CD4-positive, alpha-beta T cell (primary cell): ENCODE measurements around the gene RETSAT. TPM values are rescaled to one million over a fixed set of nuclear protein-coding genes. Genes with fewer than 3 reads are reported as not detected.

Source experiments
- ATAC-seq: fragments of 200-7000 bp; cut with Tn5 transposase; one replicate; pipeline ENCODE4 v1.10.0; 2022; ENCODE audit warnings: mild to moderate bottlenecking; ENCODE audit not compliant: poor library complexity
- CTCF ChIA-PET: fragments of 350-600 bp; sonication (Branson Sonifier 250); formaldehyde crosslinking; loops from one replicate; lab custom pipeline; 2021; ENCODE audit warnings: antibody characterized with exemption, inconsistent platforms; lab: Charles Lee
- POLR2A ChIA-PET: fragments of 350-600 bp; sonication (Branson Sonifier 250); formaldehyde crosslinking; loops from one replicate; lab custom pipeline; 2021; ENCODE audit warnings: antibody characterized with exemption, inconsistent platforms; lab: Charles Lee
- DNase-seq, 14 experiments: peaks; one replicate each; pipeline ENCODE4 v3.0.0-alpha.2; 2013 to 2020; ENCODE audit warnings: mixed read lengths in 2 of 14
- H3K27ac ChIP-seq, 2 donors: one replicate each; pipeline versions ENCODE4 v1.5.1 to v1.7.0; 2013; ENCODE audit warnings: low read length in 2 of 2, low read depth in 1 of 2, mild to moderate bottlenecking in 1 of 2
- H3K27me3 ChIP-seq, 2 experiments: 1 replicate in 1 of 2; 2 replicates in 1 of 2; pipeline versions ENCODE4 v1.6.1 to v1.7.0; 2013; ENCODE audit warnings: low read length in 2 of 2, control low read depth in 1 of 2, mild to moderate bottlenecking in 1 of 2, moderate library complexity in 1 of 2; ENCODE audit not compliant: insufficient read depth in 2 of 2, control insufficient read depth in 1 of 2
- H3K36me3 ChIP-seq: one replicate; pipeline ENCODE4 v1.6.1; 2013; ENCODE audit warnings: low read length, control low read depth; ENCODE audit not compliant: insufficient read depth
- H3K4me1 ChIP-seq: one replicate; pipeline ENCODE4 v1.6.1; 2013; ENCODE audit warnings: low read length, control low read depth; ENCODE audit not compliant: insufficient read depth
- H3K4me3 ChIP-seq: one replicate; pipeline ENCODE4 v1.5.1; 2013; ENCODE audit warnings: mild to moderate bottlenecking, low read length, moderate library complexity
- H3K9me3 ChIP-seq, 2 experiments: 1 replicate in 1 of 2; 2 replicates in 1 of 2; pipeline versions ENCODE4 v1.6.1 to v1.7.0; 2013; ENCODE audit warnings: low read length in 2 of 2, mild to moderate bottlenecking in 2 of 2, control low read depth in 1 of 2, moderate library complexity in 1 of 2; ENCODE audit not compliant: control insufficient read depth in 1 of 2, insufficient read depth in 1 of 2
- H3K27ac Mint-ChIP-seq: one replicate; pipeline ENCODE4 v1.8.0; 2020; ENCODE audit warnings: mixed read lengths
- H3K27me3 Mint-ChIP-seq: one replicate; pipeline ENCODE4 v1.8.0; 2021; ENCODE audit warnings: mixed read lengths
- H3K36me3 Mint-ChIP-seq: one replicate; pipeline ENCODE4 v1.8.0; 2021; ENCODE audit warnings: low read depth, mixed read lengths
- H3K4me1 Mint-ChIP-seq: one replicate; pipeline ENCODE4 v1.8.0; 2021; ENCODE audit warnings: low read depth, mixed read lengths
- H3K4me3 Mint-ChIP-seq: one replicate; pipeline ENCODE4 v1.8.0; 2020; ENCODE audit warnings: mild to moderate bottlenecking, mixed read lengths
- H3K9me3 Mint-ChIP-seq: one replicate; pipeline ENCODE4 v1.8.0; 2020; ENCODE audit warnings: mixed read lengths
- intact Hi-C, 2 experiments: fragments of 100-400 bp; cut with DNase I in 1 of 2; cut with micrococcal nuclease in 1 of 2; formaldehyde crosslinking; loops; one replicate each; pipeline versions ENCODE4 v1.15.1 to v1.9.0; 2023 to 2025; cut with DNase I, micrococcal nuclease
- total RNA-seq, 174 experiments: library from RNA in 2 of 174; stranded (reverse) in 2 of 174; gene quantifications; one replicate each; pipeline ENCODE4 v1.2.3 and lab custom pipeline; 2021 to 2026
- TF ChIP-seq, protein P1 (sequence below): fragments of 200-600 bp; IDR thresholded peaks from one replicate; pipeline ENCODE4 v1.8.0; 2022; ENCODE audit warnings: antibody characterized with exemption, mild to moderate bottlenecking

The RETSAT gene
- total RNA-seq, 2 experiments from 2014 or later = 19.2 to 22.2 TPM

DNA sequence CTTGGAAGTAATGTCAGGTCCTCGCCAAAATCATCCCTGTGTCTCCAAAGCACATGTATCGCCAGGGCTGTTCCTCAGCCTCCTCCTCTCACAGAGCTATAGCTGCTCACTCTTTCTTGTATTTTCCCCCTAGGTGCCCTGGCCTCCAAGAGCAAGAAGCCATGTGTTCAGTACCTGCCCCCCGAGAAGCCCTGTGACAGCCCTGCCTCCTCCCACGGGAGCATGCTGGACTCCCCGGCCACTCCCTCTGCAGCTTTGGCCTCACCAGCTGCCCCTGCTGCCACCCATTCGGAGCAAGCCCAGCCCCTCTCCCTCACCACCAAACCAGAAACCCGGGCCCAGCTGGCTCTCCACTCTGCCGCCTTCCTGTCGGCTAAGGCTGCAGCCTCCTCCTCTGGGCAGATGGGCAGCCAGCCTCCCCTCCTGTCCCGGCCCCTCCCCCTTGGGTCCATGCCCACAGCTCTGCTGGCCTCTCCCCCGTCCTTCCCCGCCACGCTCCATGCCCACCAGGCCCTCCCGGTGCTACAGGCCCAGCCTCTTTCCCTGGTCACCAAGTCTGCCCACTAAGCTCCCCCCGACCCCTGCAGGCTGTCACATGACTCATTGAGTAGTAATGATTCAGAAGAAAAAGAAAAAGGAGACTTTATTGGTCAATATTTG, 45.3 kb downstream of the RETSAT start:
- Mint-ChIP-seq H3K4me1 (peaks cover 36% of the 10 kb centered on the region), H3K36me3 (peaks cover 9% of the 10 kb centered on the region), H3K27ac (peak overlapping the region; percentile 88), H3K4me3 (peak overlapping the region; percentile 76), H3K9me3 (no peaks in the 10 kb centered on the region), H3K27me3 (no peaks in the 10 kb centered on the region)
- CTCF ChIA-PET = interaction anchor here (2.0 to 2.5 kb wide), 2 partner anchors 9 to 10 kb away, joined by 9 to 11 read pairs; no protein-coding TSS in a partner anchor
- ATAC-seq (peak; percentile 6), DNase-seq (peak in 2 of 14 experiments; percentile 23 to 34)
- intact Hi-C loops = loop anchor here in 1 of 2 experiments (1.0 kb wide), 1 partner anchor 17 kb away; no protein-coding TSS in a partner anchor
- POLR2A ChIA-PET = interaction anchor here (0.7 to 4.9 kb wide), 8 partner anchors 9 to 230 kb away, joined by 3 to 109 read pairs (median 16); partner anchors contain the start of genes ELMOD3, MAT2A, RETSAT and TGOLN2
- Histone ChIP-seq H3K4me3 (peak overlapping the region; percentile 41), H3K27me3 (no peaks in the 10 kb centered on the region), H3K36me3 (no peaks in the 10 kb centered on the region), H3K9me3 (no peaks in the 10 kb centered on the region), H3K4me1 (peaks cover 45% of the 10 kb centered on the region), H3K27ac (peak overlapping the region; percentile 42 to 52)
- TF ChIP-seq, protein P1, sequence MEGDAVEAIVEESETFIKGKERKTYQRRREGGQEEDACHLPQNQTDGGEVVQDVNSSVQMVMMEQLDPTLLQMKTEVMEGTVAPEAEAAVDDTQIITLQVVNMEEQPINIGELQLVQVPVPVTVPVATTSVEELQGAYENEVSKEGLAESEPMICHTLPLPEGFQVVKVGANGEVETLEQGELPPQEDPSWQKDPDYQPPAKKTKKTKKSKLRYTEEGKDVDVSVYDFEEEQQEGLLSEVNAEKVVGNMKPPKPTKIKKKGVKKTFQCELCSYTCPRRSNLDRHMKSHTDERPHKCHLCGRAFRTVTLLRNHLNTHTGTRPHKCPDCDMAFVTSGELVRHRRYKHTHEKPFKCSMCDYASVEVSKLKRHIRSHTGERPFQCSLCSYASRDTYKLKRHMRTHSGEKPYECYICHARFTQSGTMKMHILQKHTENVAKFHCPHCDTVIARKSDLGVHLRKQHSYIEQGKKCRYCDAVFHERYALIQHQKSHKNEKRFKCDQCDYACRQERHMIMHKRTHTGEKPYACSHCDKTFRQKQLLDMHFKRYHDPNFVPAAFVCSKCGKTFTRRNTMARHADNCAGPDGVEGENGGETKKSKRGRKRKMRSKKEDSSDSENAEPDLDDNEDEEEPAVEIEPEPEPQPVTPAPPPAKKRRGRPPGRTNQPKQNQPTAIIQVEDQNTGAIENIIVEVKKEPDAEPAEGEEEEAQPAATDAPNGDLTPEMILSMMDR = no peak

DNA sequence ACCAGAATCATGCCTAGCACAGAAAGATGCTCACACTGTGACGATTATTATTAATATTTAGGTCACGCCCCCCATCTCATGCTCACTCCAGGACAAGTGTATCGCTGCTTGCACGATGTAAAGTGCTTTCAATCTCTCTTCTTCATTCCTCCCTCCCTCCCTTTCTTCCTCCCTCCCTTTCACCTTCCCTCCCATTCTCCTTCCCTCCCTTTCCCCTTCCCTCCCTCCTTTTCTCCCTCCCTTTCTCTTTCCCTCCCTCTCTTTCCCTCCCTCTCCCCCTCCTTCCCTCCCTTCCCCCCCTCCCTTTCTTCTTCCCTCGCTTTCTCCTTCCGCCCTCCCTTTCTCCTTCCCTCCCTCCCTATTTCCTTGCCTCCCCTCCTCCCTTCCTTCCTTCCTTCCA, 46.1 kb downstream of the RETSAT start:
- intact Hi-C loops = no loop called here
- POLR2A ChIA-PET = interaction anchor here (2.0 to 4.9 kb wide), 3 partner anchors 12 to 46 kb away, joined by 20 to 109 read pairs (median 23); partner anchors contain the start of genes ELMOD3, RETSAT and TGOLN2
- Mint-ChIP-seq H3K9me3 (no peaks in the 10 kb centered on the region), H3K4me3 (peak overlapping the region; percentile 76), H3K36me3 (peaks cover 4% of the 10 kb centered on the region), H3K27me3 (no peaks in the 10 kb centered on the region), H3K4me1 (peaks cover 36% of the 10 kb centered on the region), H3K27ac (peak overlapping the region; percentile 88)
- Histone ChIP-seq H3K9me3 (no peaks in the 10 kb centered on the region), H3K27me3 (no peaks in the 10 kb centered on the region), H3K4me1 (peaks cover 45% of the 10 kb centered on the region), H3K36me3 (no peaks in the 10 kb centered on the region), H3K4me3 (no peak overlapping the region), H3K27ac (peak overlapping the region in 1 of 2 donors; percentile 42)
- CTCF ChIA-PET = interaction anchor here (2.5 kb wide), 1 partner anchor 8 kb away, joined by 11 read pairs; no protein-coding TSS in a partner anchor
- ATAC-seq (no peak), DNase-seq (no peak)
- TF ChIP-seq, protein P1 = no peak

DNA sequence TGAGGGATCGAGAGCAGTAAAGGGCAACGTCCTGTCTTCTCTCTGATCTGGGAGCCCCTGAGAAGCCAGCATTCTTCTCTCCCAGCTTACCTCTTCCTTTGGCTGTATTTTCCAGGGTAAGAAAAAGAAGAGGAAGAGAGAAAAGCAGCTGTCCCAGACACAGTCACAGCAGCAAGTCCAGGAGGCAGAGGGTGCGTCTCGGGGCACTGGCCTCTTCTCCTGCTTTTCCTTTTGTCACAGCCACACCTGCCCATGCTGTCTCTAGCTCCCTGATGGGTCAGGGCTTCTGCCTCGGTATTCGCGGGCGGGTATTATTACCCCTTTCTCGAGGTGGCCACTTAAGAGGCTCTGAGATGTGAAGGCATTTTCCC, 46.8 kb downstream of the RETSAT start:
- DNase-seq = no peak
- intact Hi-C loops = no loop called here
- Histone ChIP-seq H3K4me3 (peak overlapping the region; percentile 30), H3K9me3 (no peaks in the 10 kb centered on the region), H3K4me1 (peaks cover 45% of the 10 kb centered on the region), H3K27me3 (no peaks in the 10 kb centered on the region), H3K27ac (peak overlapping the region in 1 of 2 donors; percentile 11), H3K36me3 (no peaks in the 10 kb centered on the region)
- H3K9me3 Mint-ChIP-seq = no peaks in the 10 kb centered on the region
- TF ChIP-seq, protein P1 = no peak
- H3K4me1 Mint-ChIP-seq = peaks cover 36% of the 10 kb centered on the region
- POLR2A ChIA-PET = interaction anchor here (1.0 to 3.3 kb wide), 3 partner anchors 12 to 47 kb away, joined by 6 to 24 read pairs (median 23); partner anchors contain the start of genes ELMOD3, RETSAT and TGOLN2
- CTCF ChIA-PET = no interaction called here
- H3K36me3 Mint-ChIP-seq = peaks cover 4% of the 10 kb centered on the region
- H3K4me3 Mint-ChIP-seq = peak overlapping the region; percentile 85
- no peaks in the 10 kb centered on the region for H3K27me3 Mint-ChIP-seq
- ATAC-seq = no peak
- H3K27ac Mint-ChIP-seq = peak overlapping the region; percentile 89
